SK-N-MC (cell line): Measurements from ENCODE around the gene PCDH1.

ENCODE experiments used
- EZH2 ChIP-seq: fragments of 200-600 bp; sonication (generic); IDR thresholded peaks from one replicate; pipeline ENCODE4 v1.6.1; 2017; ENCODE audit warnings: antibody characterized with exemption
- POLR2AphosphoS5 ChIP-seq: IDR thresholded peaks from 2 replicates; pipeline ENCODE4 v1.6.1; 2012; ENCODE audit warnings: mild to moderate bottlenecking, low read depth, low read length, borderline replicate concordance

DNA sequence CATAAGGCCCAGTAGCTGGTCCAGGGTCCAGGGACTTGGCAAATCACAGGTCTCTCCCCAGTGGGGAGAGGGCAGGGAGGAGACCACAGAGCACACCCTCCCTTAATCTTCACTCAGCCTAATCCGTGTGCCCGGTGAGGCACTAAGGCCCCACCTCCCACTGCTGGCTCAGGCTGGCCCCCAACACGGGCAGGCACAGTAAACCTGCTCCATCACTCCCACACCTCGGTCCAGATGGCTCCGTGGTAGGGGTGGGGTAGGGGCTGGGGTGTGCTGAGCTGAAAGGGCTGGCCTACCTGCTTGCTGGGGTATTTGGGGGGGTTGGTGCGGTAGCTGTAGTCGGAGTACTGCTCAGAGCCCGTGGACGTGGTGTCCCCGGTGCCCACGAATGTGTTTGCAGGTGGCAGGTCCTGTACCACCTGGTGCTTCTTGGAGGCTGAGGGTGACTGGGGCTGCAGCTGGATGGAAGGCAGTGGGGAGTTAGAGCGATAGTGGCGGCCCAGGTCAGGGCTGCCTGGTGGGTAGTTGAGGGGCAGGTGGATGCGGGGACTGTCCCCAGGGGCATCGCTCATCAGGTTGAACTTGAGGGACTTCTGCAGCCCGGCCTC is 15.2 kb downstream of the PCDH1 start:
- TF ChIP-seq EZH2: no peak
- no peak for TF ChIP-seq POLR2AphosphoS5
